Measurements from ENCODE around the gene HDAC4.

DNA sequence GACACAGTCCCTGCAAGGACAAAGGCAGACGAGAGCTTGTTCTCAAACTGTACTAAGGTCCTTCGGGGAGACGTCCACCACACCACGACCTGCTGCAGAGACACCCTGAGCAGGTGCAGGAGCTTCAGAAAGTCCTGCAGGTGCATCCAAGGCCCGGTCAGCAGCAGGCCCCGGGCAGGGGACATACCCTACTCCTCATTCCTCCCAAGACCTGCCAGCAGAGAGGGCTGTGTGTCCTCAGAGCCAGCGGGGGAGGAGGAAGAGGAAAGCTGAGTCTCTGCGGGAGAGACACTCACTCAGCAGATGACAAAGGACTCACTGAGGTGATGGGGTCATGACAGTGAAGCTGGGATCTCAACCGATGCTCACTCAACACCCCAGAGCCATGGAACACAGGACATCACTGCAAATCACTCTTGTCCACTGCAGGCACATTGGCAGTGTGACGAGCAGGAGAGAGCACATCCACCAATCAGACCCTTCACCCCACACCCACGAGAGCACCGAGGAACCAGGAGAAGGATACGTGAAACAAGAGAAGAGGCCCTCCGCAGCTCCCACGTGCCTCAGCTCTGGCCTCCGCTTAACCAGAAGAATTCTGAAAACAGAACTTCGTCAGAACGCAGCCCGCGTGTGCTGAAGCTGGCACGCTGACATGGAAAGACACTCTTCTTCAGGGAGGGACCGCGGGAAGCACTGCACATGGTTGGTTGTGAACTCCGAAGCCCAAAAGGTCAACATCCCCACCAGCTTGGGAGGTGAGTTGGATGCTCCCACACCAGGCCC, 9.3 kb downstream of the HDAC4 start:
- no peak for TF ChIP-seq JUNB (IDR thresholded peaks at IDR 0.05)
- TF ChIP-seq, protein P1, sequence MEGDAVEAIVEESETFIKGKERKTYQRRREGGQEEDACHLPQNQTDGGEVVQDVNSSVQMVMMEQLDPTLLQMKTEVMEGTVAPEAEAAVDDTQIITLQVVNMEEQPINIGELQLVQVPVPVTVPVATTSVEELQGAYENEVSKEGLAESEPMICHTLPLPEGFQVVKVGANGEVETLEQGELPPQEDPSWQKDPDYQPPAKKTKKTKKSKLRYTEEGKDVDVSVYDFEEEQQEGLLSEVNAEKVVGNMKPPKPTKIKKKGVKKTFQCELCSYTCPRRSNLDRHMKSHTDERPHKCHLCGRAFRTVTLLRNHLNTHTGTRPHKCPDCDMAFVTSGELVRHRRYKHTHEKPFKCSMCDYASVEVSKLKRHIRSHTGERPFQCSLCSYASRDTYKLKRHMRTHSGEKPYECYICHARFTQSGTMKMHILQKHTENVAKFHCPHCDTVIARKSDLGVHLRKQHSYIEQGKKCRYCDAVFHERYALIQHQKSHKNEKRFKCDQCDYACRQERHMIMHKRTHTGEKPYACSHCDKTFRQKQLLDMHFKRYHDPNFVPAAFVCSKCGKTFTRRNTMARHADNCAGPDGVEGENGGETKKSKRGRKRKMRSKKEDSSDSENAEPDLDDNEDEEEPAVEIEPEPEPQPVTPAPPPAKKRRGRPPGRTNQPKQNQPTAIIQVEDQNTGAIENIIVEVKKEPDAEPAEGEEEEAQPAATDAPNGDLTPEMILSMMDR (IDR thresholded peaks at IDR 0.05 in 2 of 3, conservative IDR thresholded peaks at IDR 0.05 in 1 of 3; ENCODE audit: control insufficient read depth in 2 of 3, extremely low read depth in 1 of 3, insufficient read depth in 1 of 3, low read depth in 3 of 3, low read length in 3 of 3): no peak
- no peak for TF ChIP-seq TCF12 (IDR thresholded peaks at IDR 0.05; ENCODE audit: low read depth, low read length)
- TF ChIP-seq POLR2A (IDR thresholded peaks at IDR 0.05; ENCODE audit: low read depth, low read length): no peak
- no peak for TF ChIP-seq NBN (IDR thresholded peaks at IDR 0.05)
- no peak for TF ChIP-seq RAD21 (IDR thresholded peaks at IDR 0.05; ENCODE audit: insufficient read depth, low read depth, low read length)
- TF ChIP-seq EZH2 (IDR thresholded peaks at IDR 0.05; ENCODE audit: borderline replicate concordance, control insufficient read depth, low read depth, low read length): no peak
- TF ChIP-seq EP300 (IDR thresholded peaks at IDR 0.05; ENCODE audit: borderline replicate concordance in 1 of 2, control insufficient read depth in 1 of 2, low read depth in 2 of 2, low read length in 2 of 2): no peak
- no peak for TF ChIP-seq JUND (IDR thresholded peaks at IDR 0.05; ENCODE audit: low read depth, low read length)
- TF ChIP-seq CEBPZ (IDR thresholded peaks at IDR 0.05; ENCODE audit: low read depth, low read length): no peak
- TF ChIP-seq ZNF274 (IDR thresholded peaks at IDR 0.05; ENCODE audit: insufficient read depth, insufficient read length): no peak
- TF ChIP-seq WRNIP1 (IDR thresholded peaks at IDR 0.05; ENCODE audit: borderline replicate concordance, low read depth, low read length): no peak
- TF ChIP-seq FOXK2 (IDR thresholded peaks at IDR 0.05): no peak

Measured in GM12878 (cell line).